ENCODE data around the gene TAF15. TPM values are rescaled to one million over a fixed set of nuclear protein-coding genes. Genes with fewer than 3 reads are reported as not detected.

The TAF15 gene
- total RNA-seq, 4 donors from 2014 or later = 62.8 to 115 (median 88.4) TPM

GRCh38 chr17:35784895-35785294 lies 24.4 kb upstream of the TAF15 start:
- Histone ChIP-seq H3K4me1 (peaks cover 3 to 86% (median 52%) of the 10 kb centered on the region in 4 donors), H3K36me3 (peaks cover 0 to 5% (median 0%) of the 10 kb centered on the region in 3 donors), H3K27ac (peak overlapping the region; percentile 61 to 96 (median 81)), H3K9me3 (no peaks in the 10 kb centered on the region), H3K27me3 (no peaks in the 10 kb centered on the region), H3K4me3 (no peak overlapping the region)
- WGBS, 2 donors = 79% methylated on average over 2 of the region's 2 CpGs
- TF ChIP-seq POLR2A (IDR thresholded peaks at IDR 0.05) (no peak), EP300 (IDR thresholded peaks at IDR 0.05) (no peak), CTCF (IDR thresholded peaks at IDR 0.05) (no peak)
- DNase-seq (ENCODE audit: low spot score in 2 of 2) = no peak

GRCh38 chr17:35786941-35787432 lies 22.3 kb upstream of the TAF15 start:
- 27 to 47% methylated on average over 3 of the region's 3 CpGs for WGBS, 2 donors
- no peak for DNase-seq (ENCODE audit: low spot score in 2 of 2)
- no peaks in the 10 kb centered on the region for H3K36me3 ChIP-seq
- no peaks in the 10 kb centered on the region for H3K27me3 ChIP-seq
- no peak for TF ChIP-seq POLR2A (IDR thresholded peaks at IDR 0.05)
- no peak for TF ChIP-seq EP300 (IDR thresholded peaks at IDR 0.05)
- no peak for TF ChIP-seq CTCF (IDR thresholded peaks at IDR 0.05)
- H3K4me3 ChIP-seq = no peak overlapping the region
- no peaks in the 10 kb centered on the region for H3K9me3 ChIP-seq
- H3K4me1 ChIP-seq = peaks cover 3 to 98% (median 61%) of the 10 kb centered on the region in 4 donors
- H3K27ac ChIP-seq = peak overlapping the region; percentile 73 to 96 (median 86)

- TF ChIP-seq EP300 (IDR thresholded peaks at IDR 0.05) (peak; percentile 9 to 83), POLR2A (IDR thresholded peaks at IDR 0.05) (peak in 1 of 2 donors; percentile 20), CTCF (IDR thresholded peaks at IDR 0.05) (no peak)
- 22 to 23% methylated on average over 2 of the region's 2 CpGs for WGBS, 2 donors
- H3K4me3 ChIP-seq = no peak overlapping the region
- no peaks in the 10 kb centered on the region for H3K27me3 ChIP-seq
- peaks cover 3 to 99% (median 58%) of the 10 kb centered on the region in 4 donors for H3K4me1 ChIP-seq
- H3K27ac ChIP-seq = peak overlapping the region; percentile 72 to 96 (median 86)
- H3K36me3 ChIP-seq = no peaks in the 10 kb centered on the region
- H3K9me3 ChIP-seq = peaks cover 0 to 3% (median 0%) of the 10 kb centered on the region in 4 donors
- DNase-seq (ENCODE audit: low spot score in 2 of 2) = peak in 1 of 2 donors; percentile 61
These were observed 20.6 kb upstream of the TAF15 start for GRCh38 chr17:35788477-35789368.

GRCh38 chr17:35790841-35791240 lies 18.4 kb upstream of the TAF15 start:
- WGBS, 2 donors = 97% methylated on average over 3 of the region's 3 CpGs
- TF ChIP-seq EP300 (IDR thresholded peaks at IDR 0.05) (no peak), POLR2A (IDR thresholded peaks at IDR 0.05) (no peak), CTCF (IDR thresholded peaks at IDR 0.05) (no peak)
- peaks cover 0 to 3% (median 0%) of the 10 kb centered on the region in 4 donors for H3K9me3 ChIP-seq
- no peaks in the 10 kb centered on the region for H3K36me3 ChIP-seq
- no peaks in the 10 kb centered on the region for H3K27me3 ChIP-seq
- DNase-seq (ENCODE audit: low spot score in 2 of 2) = no peak
- H3K4me1 ChIP-seq = peaks cover 3 to 97% (median 48%) of the 10 kb centered on the region in 4 donors
- no peak overlapping the region for H3K4me3 ChIP-seq
- peak overlapping the region in 2 of 4 donors; percentile 88 to 96 for H3K27ac ChIP-seq

Data from tibial nerve (tissue), 4 donors.